ENCODE results near the gene MB21D2. TPM values are rescaled to one million over a fixed set of nuclear protein-coding genes. Genes with fewer than 3 reads are reported as not detected.

The MB21D2 gene
- total RNA-seq, 3 donors from 2014 or later = 1.9 to 4.0 (median 2.7) TPM

DNA sequence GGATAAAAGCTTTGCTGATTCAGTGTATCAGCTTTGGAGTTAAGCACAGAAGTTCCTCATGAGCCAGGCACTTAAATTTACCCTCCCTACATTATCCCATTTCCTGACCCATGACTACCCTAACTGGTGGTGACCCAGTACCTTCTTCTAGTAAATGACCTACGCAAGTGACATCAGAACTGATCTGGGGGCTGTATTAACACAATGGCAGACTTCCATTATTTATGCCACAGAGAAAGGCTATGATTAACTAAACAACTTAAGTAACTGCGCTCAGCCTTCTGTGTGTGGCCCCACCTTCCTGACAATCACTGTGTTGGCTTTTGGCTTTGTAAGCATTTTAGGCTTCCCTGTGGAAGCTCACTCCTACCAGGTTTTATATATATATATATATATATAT, 1.9 kb downstream of the MB21D2 start:
- H3K9me3 ChIP-seq = no peaks in the 10 kb centered on the region
- no peaks in the 10 kb centered on the region for H3K36me3 ChIP-seq (ENCODE audit: low read depth)
- no peak for DNase-seq
- intact Hi-C loops (cut with DNase I, micrococcal nuclease) = loop anchor here (10.0 kb wide), 1 partner anchor 101 kb away; no protein-coding TSS in a partner anchor
- TF ChIP-seq CTCF (IDR thresholded peaks at IDR 0.05) = no peak
- no peak for ATAC-seq
- H3K4me1 ChIP-seq (ENCODE audit: low read depth) = peaks cover 6% of the 10 kb centered on the region
- H3K4me3 ChIP-seq = no peak overlapping the region

DNA sequence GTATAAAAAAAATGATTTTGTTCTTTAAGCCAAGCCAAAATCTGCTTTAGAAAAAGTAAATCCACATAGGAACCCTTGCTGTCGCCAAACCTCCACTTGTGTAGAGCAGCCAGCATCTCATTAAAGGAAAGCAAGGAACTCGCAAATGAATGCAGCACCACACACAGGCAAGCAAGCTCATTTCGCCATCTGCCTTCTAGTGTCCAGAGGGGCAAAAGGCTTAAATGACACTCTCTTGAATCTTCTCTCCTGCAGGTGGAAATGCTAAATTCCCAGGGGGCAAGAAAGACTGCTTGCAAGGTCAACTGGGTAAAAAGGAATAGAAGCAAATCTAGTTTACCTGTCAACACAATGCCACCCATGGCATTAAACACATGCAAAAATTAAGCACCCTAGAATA, 2.4 kb downstream of the MB21D2 start:
- DNase-seq (no peak), ATAC-seq (no peak)
- intact Hi-C loops (cut with DNase I, micrococcal nuclease) = loop anchor here (10.0 kb wide), 1 partner anchor 101 kb away; no protein-coding TSS in a partner anchor
- TF ChIP-seq CTCF (IDR thresholded peaks at IDR 0.05) = no peak
- Histone ChIP-seq H3K9me3 (no peaks in the 10 kb centered on the region), H3K36me3 (ENCODE audit: low read depth) (no peaks in the 10 kb centered on the region), H3K4me1 (ENCODE audit: low read depth) (peaks cover 6% of the 10 kb centered on the region), H3K4me3 (no peak overlapping the region)

DNA sequence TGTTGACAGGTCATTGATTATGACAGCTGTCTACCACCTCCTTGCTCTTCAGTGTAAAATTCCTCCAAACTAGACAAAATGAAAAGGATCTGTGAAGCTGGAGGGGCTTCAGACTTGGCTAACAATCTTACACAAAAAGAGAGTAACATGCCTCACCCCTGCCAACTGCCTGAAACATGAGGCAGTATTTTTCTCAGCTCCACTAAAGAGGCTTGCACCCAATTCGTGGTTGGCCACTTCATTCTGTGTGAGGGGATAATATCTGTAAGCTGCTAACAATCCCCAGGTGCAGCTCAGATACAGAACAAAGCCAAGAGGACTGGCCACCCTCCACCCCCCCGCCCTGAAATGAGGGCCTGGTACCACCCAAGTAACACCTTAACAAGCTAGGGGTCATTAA, 2.8 kb downstream of the MB21D2 start:
- no peak overlapping the region for H3K4me3 ChIP-seq

DNA sequence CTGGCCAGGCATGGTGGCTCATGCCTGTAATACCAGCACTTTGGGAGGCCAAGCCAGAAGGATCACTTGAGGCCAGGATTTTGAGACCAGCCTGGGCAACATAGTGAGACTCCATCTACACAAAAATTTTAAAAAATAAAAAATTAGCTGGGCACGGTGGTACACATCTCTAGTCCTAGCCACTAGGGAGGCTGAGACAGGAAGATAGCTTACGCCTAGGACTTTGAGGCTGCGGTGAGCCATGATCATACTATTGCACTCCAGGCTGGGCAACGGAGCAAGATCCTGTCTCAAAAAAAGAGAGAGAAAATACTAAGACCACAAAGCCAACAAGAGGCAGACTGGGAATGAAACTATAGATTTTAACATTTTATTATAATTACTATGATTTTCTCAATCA, 4.1 kb downstream of the MB21D2 start:
- Histone ChIP-seq H3K36me3 (ENCODE audit: low read depth) (no peaks in the 10 kb centered on the region), H3K4me1 (ENCODE audit: low read depth) (peaks cover 2% of the 10 kb centered on the region), H3K9me3 (no peaks in the 10 kb centered on the region), H3K4me3 (no peak overlapping the region)
- intact Hi-C loops (cut with DNase I, micrococcal nuclease) = loop anchor here (10.0 kb wide), 1 partner anchor 99 kb away; no protein-coding TSS in a partner anchor
- DNase-seq (no peak), ATAC-seq (no peak)
- no peak for TF ChIP-seq CTCF (IDR thresholded peaks at IDR 0.05)

More for the DNA sequence above, 2.8 kb downstream of the MB21D2 start:
- Histone ChIP-seq H3K36me3 (ENCODE audit: low read depth) (no peaks in the 10 kb centered on the region), H3K4me1 (ENCODE audit: low read depth) (peaks cover 6% of the 10 kb centered on the region), H3K9me3 (no peaks in the 10 kb centered on the region)
- DNase-seq (no peak), ATAC-seq (no peak)
- intact Hi-C loops (cut with DNase I, micrococcal nuclease) = loop anchor here (10.0 kb wide), 1 partner anchor 100 kb away; no protein-coding TSS in a partner anchor
- TF ChIP-seq CTCF (IDR thresholded peaks at IDR 0.05) = no peak

DNA sequence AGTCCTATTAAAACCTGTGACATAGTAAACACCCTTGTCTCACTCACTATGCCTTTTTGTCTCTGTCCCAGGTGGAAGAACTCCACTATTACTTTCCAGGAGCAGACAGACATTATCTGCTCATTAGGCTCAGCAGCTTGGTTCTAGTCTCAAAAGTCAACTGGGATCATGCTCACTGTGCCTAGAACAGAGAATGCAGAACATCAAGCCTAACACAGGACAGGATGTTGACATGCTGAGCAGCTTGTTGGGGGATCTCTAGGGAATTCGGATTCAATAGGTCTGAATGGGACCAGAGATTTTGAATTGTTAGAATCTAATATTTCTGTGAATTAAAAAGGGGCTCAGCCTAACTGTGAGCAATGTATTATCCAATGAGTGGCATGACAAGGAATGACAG, 6.4 kb downstream of the MB21D2 start:
- Histone ChIP-seq H3K4me1 (ENCODE audit: low read depth) (no peaks in the 10 kb centered on the region), H3K36me3 (ENCODE audit: low read depth) (no peaks in the 10 kb centered on the region), H3K4me3 (no peak overlapping the region), H3K9me3 (no peaks in the 10 kb centered on the region)
- ATAC-seq (no peak), DNase-seq (no peak)
- no peak for TF ChIP-seq CTCF (IDR thresholded peaks at IDR 0.05)
- intact Hi-C loops (cut with DNase I, micrococcal nuclease) = loop anchor here (10.0 kb wide), 1 partner anchor 96 kb away; no protein-coding TSS in a partner anchor

GRCh38 chr3:192907784-192908183, 9.9 kb downstream of the MB21D2 start:
- ATAC-seq = peak; percentile 22
- intact Hi-C loops (cut with DNase I, micrococcal nuclease) = no loop called here
- no peak for TF ChIP-seq CTCF (IDR thresholded peaks at IDR 0.05)
- Histone ChIP-seq H3K9me3 (no peaks in the 10 kb centered on the region), H3K36me3 (ENCODE audit: low read depth) (no peaks in the 10 kb centered on the region), H3K4me1 (ENCODE audit: low read depth) (no peaks in the 10 kb centered on the region), H3K4me3 (no peak overlapping the region)
- no peak for DNase-seq

Data from mucosa of descending colon (tissue), 3 donors.